IPS-15b (cell line): Measurements from ENCODE around the gene ASAP3.
A peak's percentile ranks its signal among the peaks of the same experiment; 100 is the strongest.

Experiments
- H3K27me3 ChIP-seq: one replicate; pipeline ENCODE4 v1.6.1; 2013; ENCODE audit warnings: low read length; ENCODE audit not compliant: control insufficient read depth, insufficient read depth
- H3K36me3 ChIP-seq: one replicate; pipeline ENCODE4 v1.6.1; 2013; ENCODE audit warnings: low read length; ENCODE audit not compliant: control insufficient read depth, insufficient read depth
- H3K4me1 ChIP-seq: one replicate; pipeline ENCODE4 v1.6.1; 2013; ENCODE audit warnings: mild to moderate bottlenecking, low read length; ENCODE audit not compliant: control insufficient read depth, insufficient read depth
- H3K4me3 ChIP-seq: one replicate; pipeline ENCODE4 v1.5.1; 2013; ENCODE audit warnings: low read depth, low read length
- H3K9ac ChIP-seq: one replicate; pipeline ENCODE4 v1.6.1; 2013; ENCODE audit warnings: low read depth, mild to moderate bottlenecking, low read length
- H3K9me3 ChIP-seq: one replicate; pipeline ENCODE4 v1.6.1; 2013; ENCODE audit warnings: mild to moderate bottlenecking, low read length; ENCODE audit not compliant: control insufficient read depth, insufficient read depth

Gene ASAP3

DNA sequence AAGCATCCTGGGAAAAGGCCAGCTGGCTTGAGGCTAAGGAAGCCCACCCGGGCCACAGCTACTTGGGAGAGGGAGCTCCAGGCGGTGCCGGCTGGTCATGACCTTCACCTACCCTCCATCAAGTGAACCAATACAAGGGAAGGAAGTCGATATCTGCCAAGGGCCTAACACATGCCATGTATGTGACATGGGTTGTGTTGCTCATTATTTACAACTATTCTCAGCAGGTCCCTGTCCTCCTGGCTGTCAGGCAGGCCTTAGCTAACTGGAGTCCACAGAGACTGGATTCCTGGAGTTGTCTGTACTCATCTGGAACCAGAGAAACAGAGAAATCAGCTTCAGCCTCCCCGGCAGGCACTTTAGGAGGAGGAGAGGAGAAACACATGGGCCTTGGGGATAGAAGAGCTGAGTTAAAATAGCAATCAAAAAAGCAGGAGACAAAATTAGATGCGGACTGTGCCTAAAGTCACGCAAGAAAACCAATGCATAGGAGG, 75.1 kb downstream of the ASAP3 start:
- Histone ChIP-seq H3K9me3 (no peaks in the 10 kb centered on the region), H3K4me3 (no peak overlapping the region), H3K4me1 (no peaks in the 10 kb centered on the region), H3K9ac (no peak overlapping the region), H3K36me3 (no peaks in the 10 kb centered on the region), H3K27me3 (peaks cover 88% of the 10 kb centered on the region)

DNA sequence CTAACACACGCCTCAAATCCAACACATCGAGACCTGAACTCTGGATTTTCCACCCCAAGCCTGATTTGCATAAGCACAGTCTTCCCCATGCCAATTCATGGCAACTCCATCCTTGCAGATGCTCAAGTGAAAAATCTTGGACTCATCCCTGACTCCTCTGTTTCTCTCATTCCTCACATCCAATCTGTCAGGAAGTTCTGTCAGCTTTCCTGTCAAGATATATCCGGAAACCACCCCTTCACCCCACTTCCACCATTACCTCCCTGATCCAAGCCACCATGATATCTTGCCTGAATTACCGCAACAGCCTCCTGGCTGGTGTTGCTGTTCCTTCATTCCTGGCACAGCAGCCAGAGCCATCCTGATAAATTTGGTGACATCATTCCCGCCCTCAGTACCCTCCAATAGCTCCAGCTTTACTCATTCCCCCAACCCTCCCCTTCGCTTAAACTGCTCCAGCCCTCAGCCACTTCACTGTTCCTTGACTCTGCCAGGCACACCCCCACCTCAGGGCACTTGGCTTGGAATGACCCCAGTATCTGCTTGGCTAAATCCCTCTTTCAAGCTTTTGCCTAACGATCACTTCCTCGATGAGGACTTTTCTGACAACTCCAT, 76.9 kb downstream of the ASAP3 start:
- Histone ChIP-seq H3K9me3 (no peaks in the 10 kb centered on the region), H3K36me3 (no peaks in the 10 kb centered on the region), H3K27me3 (peaks cover 95% of the 10 kb centered on the region), H3K9ac (no peak overlapping the region), H3K4me3 (no peak overlapping the region), H3K4me1 (peaks cover 7% of the 10 kb centered on the region)

DNA sequence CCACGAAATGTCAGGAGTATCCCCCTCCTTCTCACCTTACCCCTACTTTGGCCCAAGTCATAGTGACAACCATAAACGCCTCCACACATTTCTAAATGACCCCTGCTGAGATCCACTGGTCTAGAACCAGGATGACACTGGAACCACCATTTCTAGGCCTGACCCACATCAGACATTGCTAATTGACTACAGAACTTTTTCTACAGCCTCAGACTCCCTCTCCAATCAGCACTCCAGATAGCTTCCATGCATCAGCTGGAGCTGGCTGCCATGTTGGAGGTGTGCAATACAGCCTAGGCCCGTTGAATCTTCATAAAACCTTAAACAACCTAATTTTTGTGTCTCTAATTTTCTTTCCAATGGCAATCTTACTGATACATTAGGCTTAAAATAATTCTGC, 78.0 kb downstream of the ASAP3 start:
- Histone ChIP-seq H3K36me3 (no peaks in the 10 kb centered on the region), H3K4me3 (no peak overlapping the region), H3K27me3 (peaks cover 97% of the 10 kb centered on the region), H3K9ac (no peak overlapping the region), H3K9me3 (no peaks in the 10 kb centered on the region), H3K4me1 (peaks cover 7% of the 10 kb centered on the region)

DNA sequence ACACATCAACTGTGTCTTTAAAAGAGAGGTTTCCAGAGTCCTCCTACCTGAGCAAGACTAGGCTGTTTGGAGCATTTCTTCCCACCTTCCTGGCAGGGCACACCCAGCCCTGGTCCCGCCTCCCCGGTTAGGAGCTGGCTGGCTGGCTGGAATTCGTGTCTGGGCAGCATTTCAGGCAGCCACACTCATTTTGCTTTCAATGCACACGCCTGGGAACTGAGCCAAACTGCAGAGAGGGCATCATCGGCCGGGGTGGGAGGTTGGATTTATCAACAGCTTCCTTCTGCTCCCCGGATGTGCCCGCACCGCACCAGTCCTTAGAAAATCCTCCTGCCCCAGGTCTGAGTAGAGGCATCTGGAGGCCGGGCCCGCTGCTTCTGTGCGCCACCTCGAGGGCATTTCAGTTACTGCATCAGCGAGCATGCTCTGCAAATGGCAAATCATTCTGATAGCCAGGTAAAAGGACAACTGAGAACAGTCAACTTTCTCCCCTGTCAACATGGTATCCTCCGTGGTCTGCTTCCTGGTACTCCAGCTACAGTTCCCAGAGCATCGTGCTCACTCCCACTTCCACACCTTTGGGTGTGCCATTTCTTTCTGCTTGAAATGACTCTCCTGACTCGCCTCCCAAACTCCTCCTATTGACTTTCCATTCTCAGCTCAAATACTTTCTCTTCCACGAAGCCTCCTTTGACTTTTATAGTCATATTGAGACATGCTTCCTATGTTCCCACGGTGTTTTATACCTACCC, 80.1 kb downstream of the ASAP3 start:
- Histone ChIP-seq H3K4me1 (peaks cover 7% of the 10 kb centered on the region), H3K9me3 (no peaks in the 10 kb centered on the region), H3K4me3 (peak overlapping the region; percentile 20), H3K27me3 (peaks cover 97% of the 10 kb centered on the region), H3K9ac (no peak overlapping the region), H3K36me3 (no peaks in the 10 kb centered on the region)

DNA sequence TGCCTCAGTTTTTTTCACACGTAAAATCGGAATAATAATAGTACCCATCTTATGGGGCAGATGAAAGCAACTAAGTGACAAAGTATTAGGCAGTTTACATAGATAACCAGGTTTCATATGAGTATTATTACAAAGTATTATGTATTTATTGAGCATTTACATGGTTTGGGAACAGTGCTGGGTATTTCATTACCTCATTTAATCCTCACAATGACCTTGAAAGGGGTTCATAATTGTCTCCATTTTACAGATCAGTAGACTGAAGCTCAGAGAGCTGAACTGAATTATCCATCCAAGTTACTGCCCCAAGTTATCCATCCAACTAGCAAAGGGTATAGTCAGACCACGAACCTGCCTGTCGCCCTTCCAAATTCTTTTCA, 80.6 kb downstream of the ASAP3 start:
- H3K4me3 ChIP-seq: peak overlapping the region; percentile 20
- no peak overlapping the region for H3K9ac ChIP-seq

DNA sequence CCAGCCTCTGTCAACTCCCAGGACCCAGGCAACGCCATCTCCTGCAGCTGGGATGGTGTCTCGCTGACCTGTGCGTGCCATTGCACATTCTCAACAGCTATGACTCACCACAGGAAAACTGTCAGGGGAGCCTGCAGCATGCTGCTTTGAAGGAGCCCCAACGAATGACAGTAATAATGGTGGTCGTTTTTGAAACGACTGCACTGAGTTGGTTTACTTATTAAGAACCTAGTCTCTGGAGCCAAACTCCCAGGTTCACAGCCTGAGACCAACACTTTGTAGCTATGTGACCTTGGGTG, 81.0 kb downstream of the ASAP3 start:
- Histone ChIP-seq H3K4me1 (peaks cover 7% of the 10 kb centered on the region), H3K9ac (no peak overlapping the region), H3K36me3 (no peaks in the 10 kb centered on the region), H3K9me3 (no peaks in the 10 kb centered on the region), H3K27me3 (peaks cover 97% of the 10 kb centered on the region), H3K4me3 (no peak overlapping the region)

More for the DNA sequence above, 80.6 kb downstream of the ASAP3 start:
- Histone ChIP-seq H3K27me3 (peaks cover 97% of the 10 kb centered on the region), H3K9me3 (no peaks in the 10 kb centered on the region), H3K36me3 (no peaks in the 10 kb centered on the region), H3K4me1 (peaks cover 7% of the 10 kb centered on the region)

DNA sequence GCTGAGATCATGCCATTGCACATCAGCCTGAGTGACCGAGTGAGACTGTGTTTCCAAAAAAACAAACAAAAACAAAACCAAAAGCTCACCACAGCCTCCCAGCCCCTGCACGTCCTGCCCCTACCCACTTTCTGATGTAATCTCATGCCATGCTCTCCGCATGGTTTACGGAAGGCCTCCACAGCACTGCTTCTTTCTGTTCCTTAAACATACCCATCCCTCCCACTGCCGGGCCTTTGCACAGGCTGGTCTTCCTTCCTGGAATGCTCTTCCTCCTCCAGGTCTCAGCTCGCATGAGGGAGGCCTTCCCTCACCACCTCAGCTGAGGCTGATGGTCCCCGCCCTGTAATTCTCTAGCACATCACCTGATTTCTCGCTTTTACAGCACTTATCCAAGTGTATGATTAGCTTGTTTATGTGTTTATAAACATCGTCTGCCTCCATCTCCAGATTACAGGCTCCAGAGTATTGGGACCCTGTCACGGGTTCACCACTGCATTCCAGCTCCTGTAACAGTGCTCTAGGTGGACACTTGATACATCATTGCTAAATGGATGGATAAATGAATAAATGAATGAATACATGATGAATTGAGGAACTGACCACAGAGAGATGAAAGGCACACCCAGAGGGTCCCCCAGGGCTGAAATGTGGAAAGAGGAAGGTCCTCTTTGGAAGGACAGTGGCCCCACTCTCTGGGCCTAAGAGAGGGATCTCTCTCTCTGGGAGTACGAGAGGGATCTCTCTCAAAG, 81.5 kb downstream of the ASAP3 start:
- Histone ChIP-seq H3K36me3 (no peaks in the 10 kb centered on the region), H3K9ac (no peak overlapping the region), H3K4me3 (no peak overlapping the region), H3K9me3 (no peaks in the 10 kb centered on the region), H3K27me3 (peaks cover 98% of the 10 kb centered on the region), H3K4me1 (peaks cover 7% of the 10 kb centered on the region)

DNA sequence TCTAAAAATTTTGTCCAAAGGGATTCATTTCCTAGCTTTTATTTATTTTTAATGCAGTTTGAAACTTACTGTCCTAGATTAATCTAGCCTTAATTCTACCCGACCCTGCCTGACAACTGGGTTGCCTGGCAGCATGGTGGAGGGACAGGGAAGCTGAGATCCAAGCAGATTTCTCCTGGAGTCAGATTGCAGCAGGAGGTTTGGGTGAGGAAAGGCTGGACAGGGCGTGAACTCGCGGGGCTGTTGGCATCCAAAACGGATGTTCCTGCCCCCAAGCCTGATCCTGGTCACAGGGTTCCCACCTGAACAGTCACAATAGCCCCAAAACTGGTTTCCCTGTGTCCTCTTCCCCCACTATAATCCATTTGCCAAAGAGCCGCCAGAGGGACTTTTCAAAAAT, 82.7 kb downstream of the ASAP3 start:
- Histone ChIP-seq H3K36me3 (no peaks in the 10 kb centered on the region), H3K27me3 (peaks cover 98% of the 10 kb centered on the region), H3K9ac (no peak overlapping the region), H3K4me3 (no peak overlapping the region), H3K9me3 (no peaks in the 10 kb centered on the region), H3K4me1 (peaks cover 7% of the 10 kb centered on the region)

DNA sequence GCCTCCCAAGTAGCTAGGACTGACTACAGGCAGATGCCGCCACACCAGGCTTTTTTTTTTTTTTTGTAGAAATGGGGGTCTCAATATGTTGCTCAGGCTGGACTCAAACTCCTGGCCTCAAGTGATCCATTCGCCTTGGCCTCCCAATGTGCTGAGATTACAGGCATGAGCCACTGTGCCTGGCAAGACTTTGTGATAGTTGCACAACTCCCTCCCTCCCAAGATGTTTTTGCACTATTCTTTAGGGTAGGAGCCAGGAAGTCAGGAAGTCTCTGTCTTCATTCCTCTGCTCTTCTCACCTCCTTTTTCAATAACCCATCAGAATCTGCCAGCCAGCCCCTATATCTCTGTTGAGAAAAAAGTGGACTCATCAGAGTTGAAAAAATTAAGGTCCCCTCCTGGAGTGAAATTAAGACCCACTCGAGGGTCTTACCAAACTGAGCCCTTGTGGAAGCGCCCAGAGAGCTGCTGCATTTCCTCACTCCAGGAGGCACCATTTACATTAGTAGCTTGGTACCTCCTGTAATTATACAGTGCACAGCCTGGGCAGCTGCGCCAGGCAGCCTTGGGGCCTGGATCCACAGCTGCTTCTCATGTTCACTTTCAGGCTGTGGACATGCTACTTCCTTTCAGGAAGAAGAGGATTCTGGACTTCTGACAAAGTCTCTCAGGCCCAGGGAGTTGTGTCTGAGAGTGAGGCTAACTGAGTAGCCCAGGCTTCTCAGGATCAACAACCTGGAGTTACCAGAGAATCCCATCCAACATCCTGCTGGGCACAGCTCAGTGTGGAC, 83.5 kb downstream of the ASAP3 start:
- Histone ChIP-seq H3K27me3 (peaks cover 97% of the 10 kb centered on the region), H3K9me3 (no peaks in the 10 kb centered on the region), H3K4me3 (no peak overlapping the region), H3K4me1 (peaks cover 7% of the 10 kb centered on the region), H3K9ac (no peak overlapping the region), H3K36me3 (no peaks in the 10 kb centered on the region)

DNA sequence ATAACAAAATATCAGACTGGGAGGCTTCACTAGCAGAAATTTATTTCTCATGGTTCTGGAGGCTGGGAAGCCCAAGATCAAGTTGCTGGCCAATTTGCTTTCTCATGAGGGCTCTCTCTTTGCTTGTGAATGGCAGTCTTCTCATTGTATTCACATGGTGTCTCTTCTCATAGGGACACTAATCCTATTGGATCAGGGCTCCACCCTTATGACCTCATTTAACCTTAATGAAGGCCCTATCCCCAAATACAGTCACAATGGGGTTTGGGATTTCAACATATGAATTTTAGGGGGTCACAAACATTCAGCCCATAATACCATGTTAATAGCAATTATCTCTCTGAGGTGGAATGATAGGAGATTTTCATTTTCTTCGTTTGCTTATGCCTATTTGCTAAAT, 84.8 kb downstream of the ASAP3 start:
- H3K27me3 ChIP-seq: peaks cover 94% of the 10 kb centered on the region
- H3K9ac ChIP-seq: no peak overlapping the region

DNA sequence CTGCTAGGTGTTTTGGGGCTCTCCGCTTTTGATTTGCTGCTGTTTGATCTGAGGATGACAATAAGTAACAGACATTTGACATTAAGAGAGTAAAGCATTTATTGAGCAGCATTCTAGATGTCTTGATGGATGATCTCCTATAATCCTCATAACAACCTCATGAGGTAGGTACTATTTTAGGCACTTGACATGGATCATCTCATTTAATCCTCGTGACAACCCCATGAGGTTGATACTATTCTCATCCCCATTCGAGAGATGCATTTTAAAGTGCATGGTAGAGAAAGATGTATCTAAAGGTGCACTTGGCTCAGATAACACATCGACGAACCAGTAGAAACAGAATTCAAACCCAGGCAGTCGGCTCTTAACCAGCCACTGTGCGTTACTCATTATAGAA, 86.1 kb downstream of the ASAP3 start:
- Histone ChIP-seq H3K9me3 (no peaks in the 10 kb centered on the region), H3K9ac (no peak overlapping the region), H3K4me3 (no peak overlapping the region), H3K27me3 (peaks cover 95% of the 10 kb centered on the region), H3K36me3 (no peaks in the 10 kb centered on the region), H3K4me1 (peaks cover 8% of the 10 kb centered on the region)

More for the DNA sequence above, 84.8 kb downstream of the ASAP3 start:
- Histone ChIP-seq H3K4me1 (peaks cover 15% of the 10 kb centered on the region), H3K4me3 (no peak overlapping the region), H3K9me3 (no peaks in the 10 kb centered on the region), H3K36me3 (no peaks in the 10 kb centered on the region)
